Left ventricle myocardium inferior (tissue), 1 donor: ENCODE data around the gene RASA4. TPM values are rescaled to one million over a fixed set of nuclear protein-coding genes. Genes with fewer than 3 reads are reported as not detected.
"Not testable (repeated sequence)": the region's sequence is repeated elsewhere in the genome, so short reads cannot be mapped to it uniquely, and the experiment has no call there.

Experiments
- DNase-seq: peaks from one replicate; pipeline ENCODE4 v3.0.0-alpha.2; 2020
- H3K27ac ChIP-seq: fragments of 200-600 bp; replicated peaks from 2 replicates; pipeline ENCODE4 v1.8.0; 2021
- H3K27me3 ChIP-seq: fragments of 200-600 bp; 2 replicates; pipeline ENCODE4 v1.8.0; 2021; ENCODE audit warnings: low read depth
- H3K36me3 ChIP-seq: fragments of 200-600 bp; 2 replicates; pipeline ENCODE4 v1.8.0; 2021
- H3K4me1 ChIP-seq: fragments of 200-600 bp; 2 replicates; pipeline ENCODE4 v1.8.0; 2021
- H3K4me3 ChIP-seq: fragments of 200-600 bp; 2 replicates; pipeline ENCODE4 v1.8.0; 2021; ENCODE audit warnings: mild to moderate bottlenecking, moderate library complexity
- H3K9me3 ChIP-seq: fragments of 200-600 bp; replicated peaks from 2 replicates; pipeline ENCODE4 v1.8.0; 2021
- intact Hi-C: fragments of 100-400 bp; cut with micrococcal nuclease; formaldehyde crosslinking; loops from one replicate; pipeline ENCODE4 v1.11.0; 2022
- total RNA-seq: library from RNA; stranded (reverse); fragmentation: NEBNext Ultra II Directional; extraction: Animal tissue kit (Norgen Biotek cat#: 25700); gene quantifications from one replicate; pipeline ENCODE4 v1.2.1, GENCODE V29; 2021
- TF ChIP-seq, protein P1 (sequence below): fragments of 200-600 bp; IDR thresholded peaks from 2 replicates; pipeline ENCODE4 v1.8.0; 2021; ENCODE audit warnings: antibody characterized with exemption, mild to moderate bottlenecking, borderline replicate concordance
- donor health status: DM: no; HTN: yes; CAD: no; lungs with severe emphysema.

Gene RASA4
- total RNA-seq, 1 donor from 2014 or later, result 14.7 TPM

DNA sequence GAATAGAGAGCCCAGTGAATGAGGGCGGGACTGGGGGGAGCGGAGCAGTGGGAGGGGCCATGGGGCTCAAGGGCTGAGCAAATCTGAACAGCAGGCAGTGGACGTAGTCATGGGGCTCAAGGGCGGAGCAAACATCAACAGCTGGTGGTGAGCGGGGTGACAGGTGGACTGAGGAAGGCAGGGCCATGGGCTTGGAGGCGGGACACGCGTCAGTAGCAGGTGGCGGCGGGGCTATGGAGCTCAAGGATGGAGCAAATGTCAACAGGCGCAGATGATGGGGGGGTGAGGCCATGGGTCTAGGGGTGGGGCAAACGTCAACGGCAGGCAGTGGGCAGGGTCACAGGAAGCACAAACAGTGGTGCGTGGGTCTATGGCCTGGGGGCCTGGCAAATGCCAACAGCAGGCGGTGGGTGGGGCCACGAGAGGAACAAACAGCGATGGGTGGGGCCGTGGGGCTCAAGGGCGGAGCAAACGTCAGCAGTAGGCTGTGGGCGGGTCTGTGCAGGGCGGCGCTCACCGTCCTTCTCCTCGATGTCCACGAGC is 24.0 kb downstream of the RASA4 start:
- H3K36me3 ChIP-seq, H3K4me1 ChIP-seq, H3K9me3 ChIP-seq, H3K27ac ChIP-seq, H3K27me3 ChIP-seq, H3K4me3 ChIP-seq, intact Hi-C loops: not testable (repeated sequence)
- peak; percentile 33 for DNase-seq

DNA sequence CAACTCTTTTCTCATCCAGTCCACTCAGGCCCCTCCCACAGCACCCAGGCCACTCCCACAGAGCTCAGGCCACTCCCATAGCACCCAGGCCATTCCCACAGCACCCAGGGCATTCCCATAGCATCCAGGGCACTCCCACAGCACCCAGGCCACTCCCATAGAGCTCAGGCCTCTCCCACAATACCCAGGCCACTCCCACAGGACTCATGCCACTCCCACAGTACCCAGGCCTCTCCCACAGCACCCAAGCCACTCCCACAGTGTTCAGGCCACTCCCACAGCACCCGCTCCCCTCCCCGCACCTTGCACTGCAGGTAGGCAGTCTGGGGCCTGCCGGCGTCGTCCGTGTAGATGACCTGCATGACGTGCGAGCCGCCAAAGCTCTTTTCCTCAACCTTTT is 26.7 kb downstream of the RASA4 start:
- H3K36me3 ChIP-seq, H3K27me3 ChIP-seq, H3K27ac ChIP-seq, H3K4me3 ChIP-seq, H3K4me1 ChIP-seq, H3K9me3 ChIP-seq, DNase-seq, intact Hi-C loops: not testable (repeated sequence)

DNA sequence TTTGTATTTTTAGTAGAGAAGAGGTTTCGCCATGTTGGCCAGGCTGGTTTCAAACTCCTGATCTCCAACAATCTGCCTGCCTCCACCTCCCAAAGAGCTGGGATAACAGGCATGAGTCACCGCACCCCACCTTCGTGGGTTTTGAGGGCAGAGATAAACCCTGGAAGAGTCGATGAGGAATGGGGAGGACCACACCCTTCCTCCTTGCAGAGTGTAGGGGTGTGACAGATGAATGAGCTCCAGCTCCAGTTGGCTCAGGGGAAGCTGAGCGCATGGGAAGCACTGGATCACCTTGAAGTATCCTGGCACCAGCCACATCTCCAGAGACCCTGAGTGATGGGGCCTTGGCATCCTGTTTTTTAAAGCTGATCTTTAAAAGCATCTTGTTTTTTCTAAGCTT is 33.1 kb downstream of the RASA4 start:
- intact Hi-C loops, result not testable (repeated sequence)

DNA sequence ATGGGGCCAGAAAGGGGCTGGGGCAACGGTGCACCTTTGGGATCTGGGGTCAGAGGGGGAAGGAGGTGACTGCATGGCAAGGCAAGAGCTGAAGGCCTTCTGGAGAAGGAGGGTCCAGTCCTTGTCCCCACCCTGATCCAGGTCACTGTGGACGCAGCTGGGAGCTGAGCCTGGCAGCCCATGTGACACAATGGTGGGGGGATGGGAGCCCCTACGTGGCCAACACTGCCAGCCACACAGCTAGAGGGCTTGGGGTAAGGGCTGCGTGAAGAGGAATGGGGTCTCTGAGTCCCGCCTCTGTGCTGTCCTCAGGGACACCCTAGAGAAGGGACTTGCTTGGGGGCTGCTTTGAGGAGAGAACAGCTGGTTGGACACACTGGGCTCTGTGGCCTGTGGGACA is 34.8 kb downstream of the RASA4 start:
- H3K36me3 ChIP-seq, H3K27ac ChIP-seq, H3K9me3 ChIP-seq, DNase-seq, H3K27me3 ChIP-seq, H3K4me1 ChIP-seq, H3K4me3 ChIP-seq, intact Hi-C loops: not testable (repeated sequence)

More for the DNA sequence above, 33.1 kb downstream of the RASA4 start:
- H3K9me3 ChIP-seq, H3K36me3 ChIP-seq, H3K27me3 ChIP-seq, H3K27ac ChIP-seq, H3K4me3 ChIP-seq, H3K4me1 ChIP-seq, DNase-seq: not testable (repeated sequence)

DNA sequence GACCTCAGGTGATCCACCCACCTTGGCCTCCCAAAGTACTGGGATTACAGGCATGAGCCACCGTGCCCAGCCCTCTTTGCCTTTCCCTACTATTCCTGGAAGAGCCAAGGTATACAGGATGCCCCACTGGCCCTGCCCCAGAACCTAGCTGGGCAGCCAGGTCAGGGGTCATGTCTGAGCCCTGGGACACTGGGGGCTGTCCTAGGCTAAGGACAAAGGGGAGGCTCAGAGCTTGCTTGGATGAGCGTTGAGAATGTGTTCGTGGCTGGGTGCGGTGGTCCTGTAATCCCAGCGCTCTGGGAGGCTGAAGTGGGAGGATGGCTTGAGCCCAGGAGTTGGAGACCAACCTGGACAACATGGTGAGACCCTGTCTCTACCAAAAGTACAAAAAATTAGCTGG is 38.1 kb downstream of the RASA4 start:
- DNase-seq, intact Hi-C loops: not testable (repeated sequence)

DNA sequence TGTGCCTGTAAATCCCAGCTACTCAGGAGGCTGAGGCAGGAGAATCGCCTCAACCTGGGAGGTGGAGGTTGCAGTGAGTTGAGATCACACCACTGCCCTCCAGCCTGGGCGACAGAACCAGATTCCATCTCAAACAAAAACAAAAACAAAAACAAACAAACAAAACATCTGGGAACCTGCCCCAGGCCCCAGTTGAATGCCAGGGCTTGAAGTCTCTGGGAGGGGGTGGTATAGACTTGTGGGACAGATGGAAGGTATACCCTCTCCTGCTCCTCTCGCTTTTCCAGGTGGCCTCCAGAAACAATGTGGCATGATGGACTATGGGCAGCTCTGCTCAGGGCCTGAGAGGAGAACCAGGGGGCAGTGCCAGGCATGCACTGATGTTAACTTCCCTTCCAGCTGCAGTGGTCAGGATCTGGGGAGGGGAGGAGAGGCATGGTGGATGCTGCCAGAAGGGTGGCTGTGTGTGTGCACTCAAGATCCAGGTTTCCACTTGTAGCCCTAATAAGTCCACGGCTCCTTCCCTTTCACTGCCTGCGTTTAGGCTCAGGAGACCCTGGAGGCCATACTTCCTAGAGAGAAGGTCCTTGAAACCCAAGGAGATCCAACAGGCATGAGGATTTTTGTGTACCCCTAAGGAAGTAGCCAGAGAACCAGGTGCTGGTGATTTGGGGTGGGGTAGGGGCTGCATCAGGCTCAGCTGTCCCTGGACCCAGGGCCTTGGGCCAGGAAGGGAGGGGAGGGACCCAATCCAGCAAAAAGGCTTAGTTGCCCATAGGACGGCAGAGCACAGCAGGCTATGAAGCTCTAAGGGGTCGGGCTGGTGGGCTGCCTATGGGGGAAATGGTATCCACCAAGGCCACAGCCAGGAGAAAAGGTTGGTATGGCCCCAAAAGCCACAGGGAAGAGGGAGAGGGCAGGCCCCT is 39.0 kb downstream of the RASA4 start:
- H3K9me3 ChIP-seq, intact Hi-C loops, DNase-seq, H3K4me1 ChIP-seq, H3K36me3 ChIP-seq, H3K27me3 ChIP-seq, H3K4me3 ChIP-seq, H3K27ac ChIP-seq: not testable (repeated sequence)

More for the DNA sequence above, 38.1 kb downstream of the RASA4 start:
- H3K36me3 ChIP-seq, H3K9me3 ChIP-seq, H3K27ac ChIP-seq, H3K27me3 ChIP-seq, H3K4me3 ChIP-seq, H3K4me1 ChIP-seq: not testable (repeated sequence)

DNA sequence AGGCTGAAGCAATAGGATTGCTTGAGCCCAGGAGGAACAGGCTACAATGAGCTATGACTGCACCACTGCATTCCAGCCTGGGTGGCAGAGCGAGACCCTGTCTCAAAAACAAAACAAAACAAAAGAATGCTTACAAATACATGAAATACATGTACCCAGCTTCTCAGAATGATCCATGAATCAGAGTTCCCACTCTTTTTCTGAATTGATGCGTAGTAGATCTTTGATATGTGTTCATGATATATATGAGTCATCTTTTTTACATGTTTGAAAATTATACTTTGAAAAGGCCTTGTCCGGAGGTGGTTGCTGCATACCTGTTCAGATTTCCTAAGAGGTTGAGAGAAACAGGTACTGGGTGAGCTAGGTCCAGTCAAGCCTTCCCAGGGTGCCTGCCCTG is 40.2 kb downstream of the RASA4 start:
- H3K36me3 ChIP-seq, H3K4me1 ChIP-seq, DNase-seq, H3K9me3 ChIP-seq, intact Hi-C loops, H3K27me3 ChIP-seq, H3K4me3 ChIP-seq, H3K27ac ChIP-seq: not testable (repeated sequence)

DNA sequence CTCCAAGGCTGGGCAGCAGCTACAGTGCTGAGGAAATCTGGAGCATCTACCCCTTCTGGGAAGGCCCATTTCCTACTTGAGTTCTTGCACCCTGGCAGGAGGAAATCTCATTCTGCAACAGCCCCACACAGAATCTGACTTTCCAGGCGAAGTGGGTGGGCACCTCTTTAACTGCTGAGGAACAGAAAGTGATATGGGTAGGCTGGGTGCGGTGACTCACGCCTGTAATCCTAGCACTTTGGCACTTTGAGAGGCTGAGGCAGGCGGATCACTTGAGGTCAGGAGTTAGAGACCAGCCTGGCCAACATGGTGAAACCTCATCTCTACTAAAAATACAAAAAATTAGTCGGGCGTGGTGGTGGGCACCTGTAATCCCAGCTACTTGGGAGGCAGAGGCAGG is 41.9 kb downstream of the RASA4 start:
- H3K36me3 ChIP-seq, H3K4me1 ChIP-seq, H3K9me3 ChIP-seq, H3K27me3 ChIP-seq, H3K4me3 ChIP-seq, DNase-seq, intact Hi-C loops, H3K27ac ChIP-seq: not testable (repeated sequence)

DNA sequence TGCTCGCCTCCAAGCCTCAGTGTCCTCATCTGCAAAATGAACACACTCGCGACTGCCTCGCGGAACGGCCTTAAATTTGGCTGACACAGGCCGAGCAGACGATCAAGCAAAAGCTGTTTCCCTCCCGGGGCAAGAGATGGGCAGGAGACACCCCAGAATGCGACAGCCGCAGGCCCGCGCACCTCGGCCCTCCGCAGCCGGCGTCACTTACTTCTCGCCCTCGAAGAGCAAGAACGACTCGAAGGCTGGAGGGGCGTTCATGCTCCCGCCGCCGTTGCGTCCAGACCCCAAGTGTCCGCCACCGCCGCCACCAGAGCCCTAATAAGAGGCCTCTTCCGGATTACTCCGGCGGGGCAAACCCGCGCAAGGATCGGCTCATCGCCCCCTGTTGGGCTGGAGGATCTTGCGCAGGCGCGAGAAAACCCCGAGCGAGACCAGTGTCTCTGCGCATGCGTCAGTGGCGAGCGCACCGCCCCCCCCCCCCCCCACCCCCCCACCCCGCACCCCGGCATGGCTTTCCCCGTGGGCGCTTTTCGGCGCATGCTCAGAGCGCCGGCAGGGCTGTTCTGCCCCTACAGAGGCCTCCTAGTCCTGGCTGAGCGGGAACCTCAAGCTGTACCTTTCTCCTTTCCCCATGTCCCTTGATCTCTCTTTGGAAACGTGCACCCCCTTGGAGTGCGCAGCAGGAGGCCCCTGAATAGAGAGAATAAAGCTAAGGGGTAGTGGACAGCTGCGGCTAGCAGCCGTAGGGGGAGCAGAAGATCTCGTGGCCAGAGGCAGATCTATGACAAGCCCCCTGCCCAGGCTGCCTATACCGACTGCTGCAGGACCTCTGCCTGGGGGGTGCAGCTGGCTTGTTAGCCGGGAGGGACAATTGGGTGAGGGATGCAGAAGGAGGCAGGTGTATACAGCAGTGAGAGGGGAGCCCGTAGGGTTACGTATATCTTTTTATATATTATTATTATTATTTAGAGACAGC is 44.0 kb downstream of the RASA4 start, which contains the start of gene POLR2J3:
POLR2J3 (minus strand) TSS at position 323 of the 979 bp plus-strand sequence; CDS start at position 261, 62 bp downstream.
- H3K27me3 ChIP-seq, intact Hi-C loops, H3K9me3 ChIP-seq, H3K36me3 ChIP-seq, H3K4me1 ChIP-seq: not testable (repeated sequence)
- TF ChIP-seq, protein P1, sequence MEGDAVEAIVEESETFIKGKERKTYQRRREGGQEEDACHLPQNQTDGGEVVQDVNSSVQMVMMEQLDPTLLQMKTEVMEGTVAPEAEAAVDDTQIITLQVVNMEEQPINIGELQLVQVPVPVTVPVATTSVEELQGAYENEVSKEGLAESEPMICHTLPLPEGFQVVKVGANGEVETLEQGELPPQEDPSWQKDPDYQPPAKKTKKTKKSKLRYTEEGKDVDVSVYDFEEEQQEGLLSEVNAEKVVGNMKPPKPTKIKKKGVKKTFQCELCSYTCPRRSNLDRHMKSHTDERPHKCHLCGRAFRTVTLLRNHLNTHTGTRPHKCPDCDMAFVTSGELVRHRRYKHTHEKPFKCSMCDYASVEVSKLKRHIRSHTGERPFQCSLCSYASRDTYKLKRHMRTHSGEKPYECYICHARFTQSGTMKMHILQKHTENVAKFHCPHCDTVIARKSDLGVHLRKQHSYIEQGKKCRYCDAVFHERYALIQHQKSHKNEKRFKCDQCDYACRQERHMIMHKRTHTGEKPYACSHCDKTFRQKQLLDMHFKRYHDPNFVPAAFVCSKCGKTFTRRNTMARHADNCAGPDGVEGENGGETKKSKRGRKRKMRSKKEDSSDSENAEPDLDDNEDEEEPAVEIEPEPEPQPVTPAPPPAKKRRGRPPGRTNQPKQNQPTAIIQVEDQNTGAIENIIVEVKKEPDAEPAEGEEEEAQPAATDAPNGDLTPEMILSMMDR, result peak; percentile 73
- Histone ChIP-seq H3K27ac (peak within 1 kb of the TSS; percentile 83), H3K4me3 (peak within 1 kb of the TSS; percentile 76)
- peak; percentile 98 for DNase-seq

DNA sequence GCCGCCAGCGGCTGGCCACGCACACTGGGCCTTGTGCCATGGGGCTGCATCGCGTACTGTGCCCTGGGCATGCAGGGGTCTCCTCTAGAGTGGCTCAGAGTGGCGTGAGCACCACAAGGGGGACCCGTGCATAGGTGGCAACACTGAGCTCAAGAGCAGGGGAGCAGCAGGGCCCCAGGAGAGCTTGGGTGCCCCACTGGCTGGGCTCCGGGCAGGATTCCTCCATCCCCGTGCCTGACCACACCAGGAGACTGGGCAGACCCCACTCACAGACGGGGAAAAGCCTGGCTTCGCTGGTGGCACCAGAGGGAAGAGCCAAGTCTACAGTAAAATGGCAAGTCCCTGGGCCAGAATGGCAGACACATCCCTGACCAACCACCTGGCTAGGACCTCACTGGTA is 47.9 kb downstream of the RASA4 start:
- intact Hi-C loops, H3K27ac ChIP-seq, H3K4me1 ChIP-seq, H3K4me3 ChIP-seq, DNase-seq, H3K9me3 ChIP-seq, H3K36me3 ChIP-seq, H3K27me3 ChIP-seq: not testable (repeated sequence)

DNA sequence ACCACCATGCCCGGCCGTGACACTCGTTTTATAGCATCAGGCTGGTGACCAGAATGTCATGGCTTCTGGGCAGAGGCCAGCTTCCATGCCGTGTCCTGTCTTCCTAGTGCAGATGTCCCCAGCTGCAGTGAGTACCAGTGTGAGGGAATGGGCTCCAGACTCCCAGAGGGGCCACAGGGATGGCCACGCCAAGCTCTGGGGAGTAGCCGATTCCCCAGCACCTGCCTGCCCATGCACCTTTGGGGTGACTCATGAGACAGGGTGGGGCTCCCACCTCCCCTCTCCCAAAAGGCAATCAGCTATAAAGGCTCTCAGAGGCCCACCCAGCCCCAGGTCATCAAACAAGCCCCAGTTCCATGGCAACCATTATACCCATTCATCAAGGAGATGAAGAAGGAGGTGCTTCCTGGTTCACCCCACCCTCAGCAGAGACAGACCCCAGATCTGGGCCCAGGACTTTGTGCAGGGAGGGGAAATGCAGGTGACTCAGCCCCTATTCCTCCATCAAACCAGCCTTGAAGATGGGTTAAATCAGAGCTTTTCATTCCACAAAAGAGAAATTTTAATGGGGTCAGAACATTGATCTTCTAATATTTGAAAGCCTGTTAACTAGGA is 65.6 kb downstream of the RASA4 start, which contains the start of gene SPDYE2:
SPDYE2 (plus strand) TSS at position 419 of the 615 bp plus-strand sequence. CDS start 2,030 bp downstream, outside the sequence.
- H3K4me1 ChIP-seq, intact Hi-C loops, DNase-seq, H3K27me3 ChIP-seq, H3K27ac ChIP-seq, H3K9me3 ChIP-seq, H3K36me3 ChIP-seq, H3K4me3 ChIP-seq: not testable (repeated sequence)

DNA sequence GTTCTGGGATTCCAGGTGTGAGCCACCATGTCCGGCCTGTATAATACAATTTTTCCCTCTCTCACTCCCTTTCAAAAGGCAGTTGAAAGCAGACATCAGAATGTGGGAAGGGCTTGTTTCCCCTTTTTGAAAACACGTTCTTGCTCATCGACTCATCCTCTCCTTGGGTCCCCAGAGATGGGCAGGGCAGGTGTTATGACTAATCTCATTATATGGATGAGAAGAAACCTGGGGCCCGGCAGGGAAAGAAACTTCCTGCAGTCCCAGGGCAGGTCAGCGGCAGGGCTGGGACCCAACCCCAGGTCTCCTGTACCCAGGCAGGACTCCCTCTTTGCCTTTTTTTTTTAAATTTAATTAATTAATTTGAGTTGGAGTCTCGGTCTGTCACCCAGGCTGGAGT is 70.2 kb downstream of the RASA4 start:
- H3K4me1 ChIP-seq, DNase-seq, H3K27ac ChIP-seq, H3K36me3 ChIP-seq, H3K4me3 ChIP-seq, H3K9me3 ChIP-seq, intact Hi-C loops, H3K27me3 ChIP-seq: not testable (repeated sequence)
